OCI-M1 (cell line): ENCODE measurements around the gene GATA2.

ENCODE experiments used
- DNase-seq: peaks from one replicate; lab custom pipeline; 2025; lab: John Stamatoyannopoulos, UW

GATA2 gene

DNA sequence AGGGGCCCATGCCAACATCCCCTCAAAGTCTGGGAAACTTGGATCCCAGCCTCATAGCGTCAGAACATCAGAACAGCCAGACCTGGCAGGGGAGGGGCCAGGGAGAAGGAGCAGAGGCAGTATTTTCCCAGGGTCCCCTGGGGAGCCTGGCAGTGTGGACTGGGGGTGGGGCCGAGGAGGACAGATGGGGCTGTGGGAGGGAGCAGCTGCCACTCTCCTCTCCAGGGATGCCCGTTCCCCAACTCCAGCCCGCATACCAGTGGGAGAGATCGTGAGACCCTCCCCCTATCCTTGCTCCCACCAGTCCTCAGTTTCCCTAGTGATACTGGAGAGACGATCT is 19.9 kb downstream of the GATA2 start:
- no peak for DNase-seq

DNA sequence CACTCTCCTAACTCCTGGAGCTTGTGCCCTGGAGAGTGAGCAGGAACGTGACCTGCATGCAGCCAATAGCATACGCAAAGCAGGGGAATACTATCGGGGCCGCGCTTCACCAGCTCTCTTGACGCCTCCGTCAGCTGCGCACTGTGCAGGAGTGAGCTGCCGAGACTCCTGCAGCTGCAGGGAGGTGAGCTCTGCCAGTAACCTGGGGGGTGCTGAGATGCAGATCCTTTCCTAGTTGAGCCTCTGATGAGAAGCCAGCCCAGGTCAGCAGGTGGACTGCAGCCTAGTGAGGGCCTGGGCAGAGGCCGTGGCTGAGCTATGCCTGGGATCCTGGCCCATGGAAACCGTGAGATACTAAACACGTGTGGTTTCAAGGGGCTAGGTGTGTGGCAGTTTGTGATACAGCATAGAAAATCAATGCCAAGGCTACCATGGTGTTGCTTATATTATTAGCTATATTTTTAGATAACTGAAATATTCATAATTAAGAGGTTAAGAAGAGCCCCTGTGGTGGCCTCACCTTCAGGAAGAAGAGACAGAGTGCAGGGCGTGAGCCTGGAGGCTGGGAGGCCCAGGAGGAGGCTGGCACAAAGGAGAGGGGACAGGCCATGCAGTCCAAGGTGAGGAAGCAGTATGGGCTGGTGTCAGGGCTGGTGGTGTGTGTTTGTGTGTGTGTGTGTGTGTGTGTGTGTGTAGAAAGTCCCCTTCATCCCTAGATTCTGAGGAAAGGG is 20.4 kb downstream of the GATA2 start:
- DNase-seq = no peak

DNA sequence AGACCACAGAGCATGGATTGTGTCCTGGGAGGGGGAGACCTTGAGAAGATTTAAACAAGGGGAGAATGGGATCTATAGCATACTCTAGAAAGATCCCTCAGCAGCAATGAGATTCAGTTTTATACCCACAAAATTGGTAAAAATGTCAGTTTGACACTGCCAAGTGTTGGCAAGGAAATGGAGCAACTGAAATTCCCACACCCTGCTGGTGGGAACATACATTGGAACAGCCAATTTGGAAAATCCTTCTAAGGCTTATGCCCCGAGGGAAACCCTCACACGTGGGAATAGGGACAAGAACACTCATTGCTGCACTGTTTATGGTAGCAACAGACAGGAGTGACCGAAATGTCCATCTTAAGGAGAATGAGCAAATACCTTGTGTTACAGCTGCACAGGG is 21.3 kb downstream of the GATA2 start:
- no peak for DNase-seq

DNA sequence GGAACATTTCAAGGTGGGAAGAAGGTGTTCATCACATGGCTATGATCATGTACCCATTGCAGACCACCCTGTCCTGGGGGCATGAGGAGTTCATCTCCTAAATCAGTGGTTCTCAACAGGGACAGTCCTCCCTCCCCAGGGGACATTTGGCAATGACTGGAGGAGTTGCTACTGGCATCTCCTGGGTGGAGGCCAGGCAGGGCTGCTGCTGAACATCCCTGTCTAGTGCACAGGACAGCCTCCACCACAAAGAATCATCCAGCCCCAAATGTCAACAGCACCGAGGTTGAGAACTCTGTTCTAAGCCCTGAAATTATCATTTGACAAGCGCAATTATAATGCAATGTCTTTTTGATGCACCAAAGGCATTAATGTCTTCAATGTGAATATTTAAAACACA is 21.9 kb downstream of the GATA2 start:
- no peak for DNase-seq

DNA sequence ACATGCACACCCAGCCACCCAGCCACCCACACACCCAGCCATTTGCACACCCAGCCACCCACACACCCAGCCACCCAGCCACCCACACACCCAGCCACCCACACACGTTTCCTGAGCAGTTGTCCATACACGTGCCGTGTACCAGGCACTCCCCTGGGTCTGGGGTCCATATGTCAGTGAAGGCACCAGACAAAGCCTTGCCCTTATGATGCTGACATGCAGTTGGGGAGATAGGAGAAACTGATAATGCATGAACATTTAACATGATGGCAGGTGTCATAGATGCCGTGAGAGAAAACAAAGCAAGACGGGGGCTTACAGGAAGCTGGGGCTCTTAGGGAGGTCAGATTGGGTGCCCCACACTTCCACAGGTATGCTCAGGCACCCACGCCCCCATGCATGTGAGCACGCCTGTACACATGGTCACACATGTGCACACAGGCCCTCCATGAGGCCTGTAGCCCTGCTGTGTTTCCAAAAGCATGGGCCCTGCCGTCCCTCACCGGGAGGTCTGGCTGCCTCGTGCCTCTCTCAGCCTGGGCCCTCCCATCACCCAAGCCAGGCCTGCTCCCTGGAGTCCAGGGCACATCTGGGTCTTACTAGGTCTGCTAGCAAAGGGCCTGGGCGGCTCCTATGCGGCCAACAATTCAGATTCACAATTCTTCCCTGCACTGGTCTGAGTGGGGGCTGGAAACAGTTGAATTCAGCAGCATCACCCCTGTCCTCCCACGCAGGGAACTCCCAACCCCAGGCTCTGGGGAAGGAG is 22.7 kb downstream of the GATA2 start:
- DNase-seq = no peak

DNA sequence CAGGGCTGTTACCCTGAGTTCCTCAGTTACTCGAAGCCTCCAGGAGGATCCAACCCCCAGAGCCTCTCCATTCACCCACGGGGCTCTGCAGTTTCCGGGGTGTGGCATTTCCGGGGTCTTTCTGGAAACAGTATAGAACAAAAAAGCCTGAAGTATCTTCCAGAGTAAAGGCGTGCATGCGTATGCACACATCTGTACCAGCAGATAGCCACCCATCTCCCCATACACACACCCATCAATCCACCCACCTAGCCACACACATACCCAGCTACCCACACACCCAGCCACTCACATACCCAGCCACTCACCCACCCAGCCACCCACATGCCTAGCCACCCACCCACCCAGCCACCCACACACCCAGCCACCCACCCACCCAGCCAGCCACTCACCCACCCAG is 23.4 kb downstream of the GATA2 start:
- DNase-seq = no peak

DNA sequence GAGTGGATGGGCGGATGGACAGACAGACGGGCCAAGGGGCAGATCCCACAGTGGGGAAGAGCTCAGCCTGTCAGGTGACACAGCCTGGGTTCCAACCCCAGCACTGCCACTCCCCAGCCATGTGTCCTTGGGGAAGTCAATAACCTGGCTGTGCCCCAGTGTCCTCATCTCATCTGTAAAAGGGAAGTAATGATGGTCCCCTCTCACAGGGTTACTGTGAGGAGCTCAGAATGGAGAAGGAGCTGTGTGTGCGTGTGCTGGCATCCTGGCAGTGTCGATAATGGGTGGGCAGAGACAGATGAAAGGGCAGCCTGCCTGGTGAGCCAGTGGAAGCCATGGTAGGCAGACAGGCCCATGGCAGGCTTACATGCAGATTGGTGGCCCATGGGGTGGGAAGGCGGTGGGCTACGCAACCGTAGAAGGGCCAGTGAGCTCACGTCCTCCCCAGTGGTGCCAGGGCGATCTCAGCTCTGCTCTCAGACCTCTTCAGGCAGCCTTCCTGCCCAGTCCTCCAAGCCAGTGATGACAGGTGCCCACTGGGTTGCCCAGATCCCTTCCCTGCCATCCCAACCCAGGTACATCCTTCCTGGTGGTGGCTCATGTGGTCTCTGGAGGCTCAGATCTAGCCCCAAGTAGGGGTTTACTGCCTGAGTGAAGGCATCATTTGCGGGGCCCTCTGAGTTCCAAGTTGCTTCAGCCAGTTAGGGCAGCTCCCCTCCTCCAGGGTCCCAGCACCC is 24.0 kb downstream of the GATA2 start:
- DNase-seq = no peak

DNA sequence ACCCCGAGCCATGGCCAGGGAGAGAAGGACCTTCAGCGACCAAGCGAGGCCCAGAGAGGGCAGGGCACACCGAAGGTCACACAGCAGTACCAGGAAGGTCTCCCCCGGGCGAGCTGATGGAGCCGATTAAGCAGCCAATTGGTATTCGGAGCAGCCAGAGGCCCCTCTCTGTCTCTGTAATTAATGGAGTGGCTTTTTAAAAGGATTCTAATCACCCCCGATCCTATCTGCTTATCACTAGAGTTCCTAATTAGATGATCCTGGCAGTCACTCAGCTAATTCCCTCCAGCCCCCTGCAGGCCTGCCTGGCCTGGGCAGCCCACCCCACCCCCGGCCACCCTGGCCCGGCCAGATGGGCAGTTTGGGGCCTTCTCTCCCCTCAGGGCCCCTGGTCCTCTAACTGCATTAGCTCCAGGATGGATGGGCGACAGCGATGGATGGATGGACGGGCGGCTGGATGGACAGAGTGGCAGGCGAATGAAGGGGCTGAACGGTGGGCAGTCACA is 24.7 kb downstream of the GATA2 start:
- no peak for DNase-seq

DNA sequence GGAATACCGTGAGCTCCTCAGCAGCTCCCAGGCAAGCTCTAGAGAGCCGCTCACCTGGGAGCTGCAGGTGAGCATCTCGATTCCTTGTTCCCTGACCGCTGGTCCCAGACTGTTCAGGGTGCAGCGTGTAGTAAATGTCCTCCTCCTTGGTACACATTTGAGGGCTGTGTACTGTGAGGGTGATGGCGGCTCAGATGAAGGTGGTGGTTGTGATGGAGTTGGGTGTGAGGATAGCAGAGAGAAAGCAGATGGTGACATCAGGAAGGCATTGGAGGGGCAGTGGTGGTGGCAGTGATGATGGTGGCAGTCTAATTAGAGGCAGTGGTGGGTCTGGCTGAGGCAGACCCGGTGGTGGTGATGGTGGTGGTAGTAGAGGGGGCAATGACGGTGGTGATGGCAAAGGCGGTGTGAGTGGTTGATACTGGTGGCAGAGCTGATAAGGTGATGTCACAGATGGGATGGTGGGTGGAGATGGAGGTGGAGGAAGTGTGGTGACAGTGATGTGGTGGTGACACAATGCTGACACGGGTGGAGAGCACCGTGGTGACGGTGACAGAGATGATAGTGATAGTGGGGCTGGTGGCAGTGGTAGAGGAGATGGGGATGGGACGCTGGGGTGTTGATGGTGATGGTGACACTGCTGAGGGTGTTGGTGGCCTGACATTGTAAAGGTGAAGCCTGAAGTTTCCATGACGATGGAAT is 26.0 kb downstream of the GATA2 start, which contains the start of gene DNAJB8:
Gene DNAJB8 (minus strand): TSS at position 51 of the 702 bp plus-strand sequence. CDS start 3,645 bp downstream, outside the sequence.
- DNase-seq = no peak

DNA sequence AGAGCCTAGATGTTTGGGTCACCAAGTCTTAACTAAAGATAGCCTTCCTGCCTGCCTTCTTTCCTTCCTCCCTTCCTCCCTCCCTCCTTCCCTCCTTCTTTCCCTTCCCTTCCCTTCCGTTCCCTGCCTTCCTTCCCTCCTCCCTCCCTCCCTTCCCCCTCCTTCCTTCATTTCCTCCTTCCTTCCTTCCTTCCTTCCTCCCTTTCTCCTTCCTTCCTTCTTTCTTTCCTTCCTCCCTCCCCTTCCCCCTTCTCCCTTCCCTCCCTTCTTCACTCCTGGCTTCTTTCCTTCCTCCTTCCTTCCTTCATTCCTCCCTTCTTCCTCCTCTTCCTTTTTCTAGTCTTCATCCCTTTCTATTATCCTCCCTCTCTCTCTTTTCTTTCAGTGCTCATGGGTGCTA is 28.3 kb downstream of the GATA2 start:
- no peak for DNase-seq

DNA sequence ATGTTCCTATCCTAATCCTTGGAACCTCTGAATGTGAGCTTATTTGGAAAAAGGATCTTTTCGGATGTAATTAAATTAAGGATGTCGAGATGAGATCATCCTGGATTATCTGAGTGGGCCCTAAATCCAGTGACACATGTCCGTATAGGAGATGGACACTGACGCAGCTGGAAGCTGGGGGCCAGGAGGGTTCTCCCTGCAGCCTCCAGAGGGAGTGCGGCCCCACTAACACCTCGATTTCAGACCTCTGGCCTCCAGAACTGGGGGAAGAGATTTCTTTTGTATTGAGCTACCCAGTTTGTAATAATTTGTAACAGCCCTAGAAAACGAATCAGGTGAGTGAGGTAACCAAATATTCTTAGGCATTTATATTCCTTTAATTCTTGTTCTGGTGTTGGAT is 28.8 kb downstream of the GATA2 start:
- no peak for DNase-seq

DNA sequence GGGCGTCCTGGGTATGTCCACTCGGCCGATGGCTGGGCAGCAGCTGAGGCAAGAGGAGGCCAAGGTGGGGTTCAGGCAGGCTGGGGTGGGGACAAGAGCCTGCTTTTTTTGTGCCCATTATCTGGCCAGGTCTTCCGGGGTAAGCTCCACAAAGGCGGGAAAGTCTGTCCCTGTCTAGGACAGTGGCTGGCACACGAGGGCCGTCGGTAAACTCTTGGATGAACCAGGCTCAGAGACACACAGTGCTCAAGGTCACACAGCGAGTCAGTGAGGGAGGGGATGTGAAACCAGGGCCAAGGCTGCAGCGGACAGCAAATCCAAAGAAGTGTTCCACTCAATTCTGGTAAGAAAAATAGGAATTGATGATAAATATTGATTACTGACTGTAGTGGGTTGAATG is 29.2 kb downstream of the GATA2 start:
- no peak for DNase-seq

DNA sequence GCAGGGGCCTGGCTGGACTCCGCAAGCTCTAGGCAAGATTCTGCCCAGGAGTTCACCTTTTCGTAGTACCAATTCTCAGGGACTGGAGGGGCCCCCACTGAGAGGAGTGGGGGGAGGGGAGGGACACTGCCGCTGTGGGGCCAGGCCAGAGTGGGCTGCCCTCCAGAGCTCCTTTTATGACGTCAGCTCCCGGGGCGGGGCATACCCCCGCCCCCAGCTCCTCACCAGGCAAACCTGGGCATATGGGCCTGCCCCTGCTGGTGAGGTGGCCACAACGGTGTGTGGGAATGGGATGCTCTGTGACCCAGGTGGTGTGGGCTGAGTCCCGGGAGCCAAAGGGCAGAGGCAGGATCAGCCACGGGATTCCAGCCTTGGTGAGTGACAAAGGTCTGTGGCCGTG is 29.6 kb downstream of the GATA2 start:
- no peak for DNase-seq

DNA sequence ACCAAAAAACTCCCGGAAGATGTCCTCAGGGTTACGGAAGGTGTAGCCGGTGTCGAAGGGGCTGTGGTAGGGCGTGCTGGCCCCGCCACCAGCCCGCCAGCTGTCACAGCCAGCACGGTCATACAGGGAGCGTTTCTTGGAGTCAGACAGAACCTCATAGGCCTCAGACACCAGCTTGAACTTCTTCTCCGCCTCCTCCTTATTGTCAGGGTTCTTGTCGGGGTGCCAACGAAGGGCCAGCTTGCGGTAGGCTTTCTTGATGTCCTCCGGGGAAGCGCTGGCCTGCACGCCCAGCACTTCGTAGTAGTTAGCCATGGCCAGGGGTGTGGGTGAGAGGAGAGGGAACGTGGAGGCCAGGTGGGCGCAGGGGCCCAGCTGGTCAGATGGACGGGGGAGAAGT is 30.1 kb downstream of the GATA2 start:
- DNase-seq = no peak

DNA sequence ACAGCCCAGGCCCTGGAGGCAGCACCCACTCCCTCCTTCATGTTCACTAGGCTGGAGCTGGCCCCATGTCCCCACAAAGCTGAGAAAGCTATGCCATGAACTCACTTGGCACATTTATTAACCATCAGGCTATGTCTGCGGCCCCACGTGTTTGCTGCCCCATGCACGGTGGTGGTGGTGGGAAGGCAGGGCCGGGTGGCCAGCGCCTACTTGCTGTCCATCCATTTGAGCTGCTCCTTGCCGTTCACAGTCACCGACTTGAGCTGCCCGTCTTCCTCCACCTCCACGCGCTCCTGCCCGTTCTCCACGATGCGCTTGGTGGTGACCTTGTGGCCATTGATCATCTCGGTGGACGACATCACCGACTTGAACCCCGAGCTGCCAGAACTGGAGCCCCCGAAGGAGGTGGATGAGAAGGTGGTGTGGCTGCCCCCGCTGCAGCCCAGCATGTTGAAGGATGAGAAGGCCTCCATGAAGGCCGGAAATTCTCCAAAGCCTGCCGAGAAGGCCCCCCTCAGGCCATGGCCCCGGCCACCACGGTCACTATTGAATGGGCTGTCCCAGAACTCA is 30.6 kb downstream of the GATA2 start:
- no peak for DNase-seq

DNA sequence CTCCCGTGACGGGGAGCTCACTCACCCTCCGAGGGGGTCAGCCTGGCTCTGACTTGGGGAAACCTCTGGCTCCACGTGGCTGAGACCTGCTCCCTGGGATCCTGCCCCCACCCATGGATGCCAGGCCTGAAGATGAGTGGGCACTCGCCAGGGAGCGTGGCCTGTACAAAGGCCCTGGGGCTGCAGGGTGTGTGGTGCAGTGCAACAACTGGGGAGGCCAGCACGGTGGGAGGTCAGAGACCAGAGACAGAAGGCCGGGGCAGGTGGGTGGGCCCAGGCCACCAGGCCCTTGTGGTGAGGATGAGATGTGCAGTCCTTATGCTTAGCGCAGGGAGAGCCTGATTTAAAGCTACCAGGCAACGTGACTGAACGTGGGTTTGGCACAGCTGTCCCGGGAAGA is 31.3 kb downstream of the GATA2 start:
- DNase-seq = no peak

DNA sequence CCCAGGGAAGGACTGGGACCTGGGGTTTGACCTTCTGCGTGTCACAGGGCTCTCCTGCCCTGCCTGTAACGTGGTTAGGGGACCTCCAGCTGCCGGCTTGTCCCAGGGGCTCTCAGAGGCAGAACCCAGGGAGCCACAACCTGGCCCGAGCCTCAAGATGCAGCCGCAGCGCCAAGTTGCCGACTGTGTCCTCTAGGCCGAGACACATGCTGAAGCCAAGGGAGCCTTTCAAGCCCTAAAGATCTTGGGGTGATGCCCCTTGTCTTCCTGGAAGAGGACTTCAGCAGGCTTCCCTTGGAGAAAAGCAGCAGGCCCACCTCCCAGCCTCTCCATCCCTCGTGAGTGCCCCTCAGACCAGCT is 33.6 kb downstream of the GATA2 start:
- no peak for DNase-seq

DNA sequence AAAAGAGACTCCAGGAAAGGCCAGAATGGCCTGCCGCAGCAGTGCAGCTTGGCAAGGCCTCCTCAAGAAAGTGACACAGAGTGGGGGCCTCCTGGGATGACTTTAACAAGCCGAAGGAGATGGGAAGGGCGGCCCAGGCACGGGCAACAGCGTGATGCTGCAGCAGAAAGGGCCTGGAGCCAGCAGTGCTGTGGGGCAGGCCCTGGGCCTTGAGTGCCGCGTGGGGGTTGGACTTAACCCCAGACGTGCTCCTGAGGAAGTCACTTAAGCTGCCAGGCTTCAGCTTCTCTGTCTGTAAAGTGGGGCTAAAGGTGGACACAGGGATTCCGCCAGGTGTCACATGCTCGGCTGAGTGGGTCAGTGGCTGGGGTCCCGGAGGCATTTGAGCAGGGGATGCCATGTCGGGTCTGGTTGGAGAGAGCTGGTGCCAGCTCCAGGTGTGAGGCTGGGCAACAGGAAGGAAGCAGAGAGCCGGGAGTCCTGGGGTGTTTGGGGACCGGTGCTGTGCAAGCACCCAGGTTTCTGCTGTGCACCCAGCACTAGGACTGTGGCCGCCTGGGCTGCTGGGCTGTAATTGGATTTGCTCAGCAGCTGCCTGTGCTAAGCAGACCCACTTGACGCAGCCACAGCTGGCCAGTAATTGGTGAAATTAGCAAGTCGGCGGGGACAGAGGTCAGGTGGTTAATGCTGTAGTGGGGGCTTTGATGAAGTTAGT is 34.1 kb downstream of the GATA2 start:
- no peak for DNase-seq

DNA sequence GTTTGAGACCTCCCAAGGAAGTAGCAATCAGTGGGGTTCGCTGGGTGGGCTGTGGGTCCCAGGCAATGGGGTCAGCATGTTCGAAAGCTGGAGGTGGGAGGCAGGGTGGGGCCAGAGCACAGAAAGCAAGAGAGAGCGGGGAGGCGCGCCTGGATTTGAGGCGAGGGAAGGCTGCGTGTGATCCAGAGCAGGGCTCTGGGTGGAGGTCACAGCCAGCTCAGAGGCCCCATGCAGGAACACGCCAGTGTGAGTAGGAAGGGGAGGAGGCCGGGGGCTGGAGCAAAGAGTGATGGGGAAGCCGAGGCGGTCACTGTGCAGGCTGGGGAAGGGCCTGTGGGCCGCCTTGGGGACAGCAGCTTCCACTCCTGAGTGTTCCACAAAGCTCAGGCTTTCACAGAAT is 35.1 kb downstream of the GATA2 start:
- no peak for DNase-seq

DNA sequence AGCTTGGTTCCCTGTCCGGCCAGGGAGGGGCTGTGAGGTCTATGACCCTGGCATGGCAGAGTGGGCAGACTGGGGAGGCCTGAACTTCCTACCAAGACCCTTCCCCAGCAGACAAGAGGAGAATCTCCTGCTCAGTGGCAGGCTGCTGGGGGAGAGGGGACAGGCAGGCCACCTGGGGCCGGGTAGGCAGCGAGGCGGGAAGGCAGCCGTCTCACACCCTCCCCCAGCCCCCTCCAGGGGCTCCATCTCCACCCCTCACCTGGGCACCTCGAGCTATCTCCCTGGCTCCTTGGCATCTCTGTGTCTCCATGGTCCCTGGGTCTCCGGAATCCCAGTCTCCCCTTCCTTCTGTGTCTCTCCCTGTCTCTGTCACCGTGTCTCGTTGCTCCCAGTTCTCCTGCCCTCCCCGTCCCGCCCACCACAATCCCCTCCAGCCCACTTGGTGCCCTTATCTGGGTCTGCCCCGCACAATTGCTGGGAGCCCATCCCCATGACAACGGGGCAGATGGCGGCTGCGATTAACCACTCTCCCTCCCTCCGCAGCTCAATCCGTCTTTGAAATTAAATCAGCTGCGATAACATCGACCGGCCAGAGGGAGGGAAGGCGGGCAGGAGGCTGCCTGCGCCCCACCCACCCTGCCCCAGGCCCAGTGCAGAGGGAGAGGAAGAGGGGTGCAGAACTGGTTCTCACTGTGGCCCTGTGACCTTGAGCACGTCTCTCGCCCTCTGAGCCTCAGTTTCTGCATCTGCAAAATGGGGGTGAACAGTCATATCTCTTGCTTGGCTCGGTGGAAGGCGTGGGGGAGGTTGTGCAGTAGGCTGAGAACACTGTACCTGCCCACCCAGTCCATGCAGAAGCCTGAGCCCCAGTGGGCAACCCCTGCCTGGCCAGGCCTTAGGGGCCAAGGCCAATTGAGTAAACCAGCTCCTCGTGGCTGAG is 36.0 kb downstream of the GATA2 start:
- peak; percentile 75 for DNase-seq
